ENCODE results near the gene SPACA6. TPM values are rescaled to one million over a fixed set of nuclear protein-coding genes. Genes with fewer than 3 reads are reported as not detected.

SPACA6 gene
- total and polyA plus RNA-seq, 2 experiments from 2014 or later, result 5.1 to 11.5 TPM

GRCh38 chr19:51681286-51681941 lies 11.7 kb upstream of the SPACA6 start:
- peak; percentile 30 for DNase-seq (ENCODE audit: low spot score)
- Histone ChIP-seq H3K27ac (ENCODE audit: low read depth) (no peak overlapping the region), H3K9me2 (ENCODE audit: insufficient read depth) (peaks cover 6% of the 10 kb centered on the region), H3K4me2 (no peak overlapping the region), H3K36me3 (ENCODE audit: insufficient read depth) (no peaks in the 10 kb centered on the region; the same call in 1 of the 2 replicates), H4K20me1 (replicated peaks; ENCODE audit: insufficient read depth) (no peaks in the 10 kb centered on the region), H2AFZ (no peak overlapping the region), H3K4me1 (ENCODE audit: insufficient read depth) (no peaks in the 10 kb centered on the region), H3K79me2 (replicated peaks; ENCODE audit: insufficient read depth) (no peaks in the 10 kb centered on the region), H3K27me3 (ENCODE audit: insufficient read depth) (no peaks in the 10 kb centered on the region), H3F3A (replicated peaks; ENCODE audit: low read depth) (no peaks in the 10 kb centered on the region), H3K4me3 (no peak overlapping the region)
- TF ChIP-seq REST (IDR thresholded peaks at IDR 0.05; ENCODE audit: unreplicated experiment) (no peak), CTCF (conservative IDR thresholded peaks at IDR 0.05; ENCODE audit: low read depth in 2 of 2) (no peak), CREB1 (CRISPR knock-in tag; IDR thresholded peaks at IDR 0.05; ENCODE audit: low read depth) (no peak), EZH2phosphoT487 (IDR thresholded peaks at IDR 0.05; ENCODE audit: unreplicated experiment) (no peak), JUNB (IDR thresholded peaks at IDR 0.05; ENCODE audit: unreplicated experiment) (no peak), POLR2AphosphoS5 (IDR thresholded peaks at IDR 0.05; ENCODE audit: low read depth) (no peak), NANOG (IDR thresholded peaks at IDR 0.05; ENCODE audit: borderline replicate concordance) (no peak), EZH2 (IDR thresholded peaks at IDR 0.05; ENCODE audit: low read depth, unreplicated experiment) (no peak), STAT1 (IDR thresholded peaks at IDR 0.05; ENCODE audit: unreplicated experiment) (no peak), ZNF331 (CRISPR knock-in tag; IDR thresholded peaks at IDR 0.05; ENCODE audit: low read depth) (no peak)
- no peaks in the 10 kb centered on the region for H3K4me1 Mint-ChIP-seq
- no peak; the same call in 2 of the 3 replicates for ATAC-seq
- peaks cover 36% of the 10 kb centered on the region for H3K9me3 Mint-ChIP-seq
- no peak overlapping the region for H3K4me3 Mint-ChIP-seq
- no peak overlapping the region for H3K27ac Mint-ChIP-seq
- peaks cover 6% of the 10 kb centered on the region; the same call in 2 of the 3 replicates for H3K36me3 Mint-ChIP-seq (ENCODE audit: low read depth)
- H3K27me3 Mint-ChIP-seq (ENCODE audit: insufficient read depth, low read depth, poor library complexity), result no peaks in the 10 kb centered on the region
